ENCODE data around the gene CCDC85C.

DNA sequence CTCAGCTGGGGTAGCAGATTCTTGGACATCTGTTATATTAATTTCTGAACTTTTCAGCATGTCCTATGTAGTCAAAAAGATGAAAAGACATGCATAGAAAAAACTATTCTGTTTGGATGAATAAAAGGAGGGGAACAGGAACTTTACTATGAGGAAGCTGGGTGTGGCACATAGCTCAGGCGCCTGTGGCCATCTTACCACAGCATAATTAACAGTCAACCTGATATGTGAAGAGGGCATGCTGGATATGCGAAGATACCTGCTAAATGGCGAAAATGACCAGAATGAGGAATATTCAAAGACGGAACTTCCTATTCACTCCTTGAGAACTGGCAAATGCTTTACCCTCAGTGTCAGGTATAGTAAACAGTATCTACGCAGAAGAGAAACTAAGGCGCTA lies 141.8 kb downstream of the CCDC85C start:
- TF ChIP-seq CTCF (conservative IDR thresholded peaks at IDR 0.05; ENCODE audit: low read length) (no peak), EZH2phosphoT487 (IDR thresholded peaks at IDR 0.05; ENCODE audit: borderline replicate concordance, low read depth, low read length) (no peak)

Data from OCI-LY7 (cell line).